Stomach smooth muscle (tissue), 2 donors: ENCODE measurements around the gene GRIN3B.

Experiments
- H3K27ac ChIP-seq: one replicate; pipeline ENCODE4 v1.7.0; 2013; ENCODE audit warnings: mild to moderate bottlenecking, low read length, inconsistent platforms
- H3K27me3 ChIP-seq, 2 donors: one replicate each; pipeline ENCODE4 v1.7.0; 2013; ENCODE audit warnings: low read length in 2 of 2; ENCODE audit not compliant: insufficient read depth in 2 of 2, control insufficient read depth in 1 of 2
- H3K36me3 ChIP-seq, 2 donors: one replicate each; pipeline ENCODE4 v1.7.0; 2013; ENCODE audit warnings: low read length in 2 of 2; ENCODE audit not compliant: control insufficient read depth in 2 of 2, insufficient read depth in 2 of 2
- H3K4me1 ChIP-seq: one replicate; pipeline ENCODE4 v1.7.0; 2013; ENCODE audit warnings: low read length; ENCODE audit not compliant: control insufficient read depth, insufficient read depth
- H3K4me3 ChIP-seq, 2 donors: one replicate each; pipeline ENCODE4 v1.7.0; 2013; ENCODE audit warnings: low read length in 2 of 2
- H3K9ac ChIP-seq, 2 donors: one replicate each; pipeline ENCODE4 v1.7.0; 2013; ENCODE audit warnings: low read length in 2 of 2, mild to moderate bottlenecking in 1 of 2
- H3K9me3 ChIP-seq, 2 donors: one replicate each; pipeline ENCODE4 v1.7.0; 2013; ENCODE audit warnings: low read length in 2 of 2; ENCODE audit not compliant: control insufficient read depth in 2 of 2
- donor health status: healthy.
- donor health status: Pancreatic carcinoma.

GRIN3B gene

DNA sequence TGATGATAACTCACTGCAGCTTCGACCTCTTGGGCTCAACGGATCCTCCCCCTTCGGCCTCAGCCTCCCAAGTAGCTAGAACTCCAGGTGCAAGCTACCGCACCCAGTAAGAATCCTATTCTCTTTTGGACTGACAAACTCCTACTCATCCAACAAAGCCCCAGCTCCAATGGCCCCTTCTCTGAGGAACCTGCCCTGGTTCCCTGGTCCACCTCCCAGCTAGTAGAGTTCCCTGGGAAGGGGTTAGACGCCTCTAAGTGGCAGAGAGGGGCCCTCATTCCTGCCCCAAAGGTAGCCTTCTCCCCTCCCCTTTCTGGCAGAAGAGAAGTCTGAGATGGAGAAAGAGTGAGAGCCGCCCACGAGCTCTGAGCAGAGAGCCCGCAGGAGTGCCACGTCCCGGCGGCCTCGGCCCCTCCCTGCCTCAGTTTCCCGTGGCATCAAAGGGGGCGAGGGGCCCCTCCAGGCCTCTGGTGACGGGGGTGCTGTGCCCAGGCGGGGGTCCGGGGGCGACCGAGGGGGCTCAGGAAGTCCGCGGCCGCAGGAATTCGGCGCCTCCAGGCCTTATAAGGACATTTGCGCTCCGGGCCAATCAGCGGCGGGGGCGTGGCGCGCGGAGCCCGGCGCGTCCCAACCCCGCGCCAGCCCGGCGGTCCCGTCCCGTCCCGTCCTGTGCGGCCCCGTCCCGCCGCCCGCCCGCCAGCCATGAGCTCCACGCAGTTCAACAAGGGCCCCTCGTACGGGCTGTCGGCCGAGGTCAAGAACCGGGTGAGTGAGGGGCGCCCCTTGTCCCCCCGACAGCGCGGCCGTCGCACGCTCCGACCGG lies 26.0 kb downstream of the GRIN3B start, which contains the start of gene CNN2:
TSS of gene CNN2 (plus strand) at position 649 of the 823 bp plus-strand sequence. CDS start at position 703, 54 bp downstream.
- Histone ChIP-seq H3K9me3 (no peaks in the 10 kb centered on the region), H3K4me3 (peak within 1 kb of the TSS; percentile 93 to 94), H3K27ac (peak within 1 kb of the TSS; percentile 98), H3K4me1 (peaks cover 36% of the 10 kb centered on the region), H3K36me3 (peaks cover 0 to 3% of the 10 kb centered on the region in 2 donors), H3K9ac (peak within 1 kb of the TSS; percentile 95 to 99), H3K27me3 (no peaks in the 10 kb centered on the region)

DNA sequence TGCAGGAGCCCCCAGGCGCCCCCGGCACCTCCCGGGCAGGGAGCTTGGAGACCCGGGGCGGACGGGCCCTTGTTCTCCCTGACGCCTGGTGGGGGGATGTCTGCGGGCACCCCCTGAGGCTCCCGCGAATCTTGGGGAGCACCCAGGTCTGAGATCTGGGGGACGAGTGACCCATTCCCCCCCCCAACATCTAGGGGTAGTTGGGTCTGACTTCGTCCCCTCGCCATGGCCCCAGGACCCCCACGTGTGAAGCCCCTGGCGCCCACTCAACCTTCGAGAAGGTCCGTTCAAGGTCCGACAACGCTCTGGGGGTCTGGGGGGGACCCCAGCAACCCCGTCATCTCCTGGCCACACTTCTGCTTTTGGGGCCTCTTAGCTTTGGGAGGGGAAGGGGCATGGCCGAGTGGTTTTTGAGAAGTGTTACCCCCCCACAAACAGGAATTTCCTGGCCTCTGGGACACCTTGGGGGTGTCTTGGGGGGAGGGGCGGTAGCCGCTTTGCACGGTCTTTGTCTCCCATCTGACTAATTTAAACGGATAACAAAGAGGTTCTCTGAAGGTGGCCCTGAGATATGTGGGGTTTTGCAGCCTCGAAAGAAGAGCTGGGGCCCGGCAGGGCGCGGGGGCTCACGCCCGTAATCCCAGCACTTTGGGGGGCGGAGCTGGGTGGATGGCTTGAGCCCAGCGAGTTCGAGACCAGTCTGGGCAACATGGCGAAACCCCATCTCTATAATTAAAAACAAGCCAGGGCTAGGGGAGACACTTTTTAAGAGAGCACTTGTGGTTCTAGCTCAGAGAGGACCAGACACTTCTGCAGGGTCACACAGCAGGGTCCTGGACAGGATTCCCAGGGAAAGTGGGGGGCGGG lies 26.8 kb downstream of the GRIN3B start:
- Histone ChIP-seq H3K4me3 (peak overlapping the region; percentile 93 to 94), H3K27me3 (no peaks in the 10 kb centered on the region), H3K27ac (peak overlapping the region; percentile 98), H3K36me3 (peaks cover 3% of the 10 kb centered on the region in 2 donors), H3K9ac (peak overlapping the region; percentile 95 to 99), H3K4me1 (peaks cover 31% of the 10 kb centered on the region), H3K9me3 (no peaks in the 10 kb centered on the region)

DNA sequence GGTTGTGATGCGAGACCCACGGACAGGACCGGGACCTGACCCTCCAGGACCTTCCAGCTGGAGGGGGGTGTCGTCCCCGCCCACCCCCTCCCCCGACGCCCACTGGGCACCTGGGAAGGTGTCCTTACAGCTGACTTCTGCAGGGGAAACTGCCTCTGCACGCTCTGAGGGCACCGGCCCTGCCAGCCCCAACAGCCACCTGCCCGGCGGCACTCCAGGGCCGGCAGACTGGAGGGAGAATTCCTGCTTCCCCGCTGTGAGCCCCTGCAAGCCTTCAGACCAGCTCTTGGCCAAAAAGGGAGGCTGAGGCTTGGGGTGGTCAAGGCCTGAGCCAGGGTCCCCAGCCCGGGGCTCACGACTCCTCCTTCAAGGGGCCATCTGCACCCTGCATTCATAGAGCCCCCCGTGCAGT lies 27.4 kb downstream of the GRIN3B start:
- peak overlapping the region; percentile 93 to 94 for H3K4me3 ChIP-seq
- peak overlapping the region; percentile 95 to 99 for H3K9ac ChIP-seq
- H3K4me1 ChIP-seq: peaks cover 32% of the 10 kb centered on the region
- no peaks in the 10 kb centered on the region for H3K9me3 ChIP-seq
- H3K36me3 ChIP-seq: peaks cover 8 to 9% of the 10 kb centered on the region in 2 donors
- peak overlapping the region; percentile 98 for H3K27ac ChIP-seq
- no peaks in the 10 kb centered on the region for H3K27me3 ChIP-seq

DNA sequence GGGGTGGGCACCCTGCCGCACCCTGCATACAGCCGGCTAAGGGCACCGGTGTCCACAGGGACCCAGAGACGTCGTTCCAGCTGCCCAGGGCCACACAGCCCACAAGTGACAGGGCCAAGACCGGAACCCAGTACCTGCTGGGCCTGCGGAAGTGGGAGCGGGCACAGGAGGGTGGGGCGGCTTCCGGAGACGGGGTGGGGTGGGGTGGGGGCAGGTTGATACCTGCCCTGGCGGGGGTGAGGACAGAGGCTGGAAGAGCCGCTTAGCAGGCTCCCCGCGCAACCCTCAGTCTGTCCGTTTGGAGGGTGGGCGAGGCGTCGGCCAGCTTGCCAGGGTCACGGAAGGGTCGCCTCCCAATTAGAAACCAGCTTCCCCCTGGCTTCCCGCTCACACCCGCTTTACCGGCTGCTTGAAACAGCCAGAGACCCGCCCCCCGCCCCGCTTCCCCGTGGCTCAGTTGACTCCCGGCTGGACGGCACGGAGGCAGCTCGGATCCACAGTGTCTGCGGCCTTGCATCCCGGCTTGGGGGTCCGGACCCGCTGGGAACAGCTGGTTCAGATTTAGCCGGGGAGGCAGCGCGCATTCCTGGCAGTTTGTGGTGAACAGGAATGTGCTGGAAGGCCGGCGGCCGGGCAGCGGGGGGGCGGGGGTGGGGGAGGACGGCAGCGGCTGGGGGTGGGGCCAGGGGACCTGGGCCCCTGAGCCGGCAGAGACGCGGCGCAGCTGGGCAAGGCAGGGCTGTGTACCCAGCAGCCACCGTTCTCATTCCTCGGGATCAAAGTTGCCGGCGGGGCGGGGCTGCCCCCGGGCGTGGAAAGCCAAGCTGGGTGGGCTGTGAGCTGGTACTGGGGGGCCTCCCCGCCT lies 28.1 kb downstream of the GRIN3B start:
- no peaks in the 10 kb centered on the region for H3K27me3 ChIP-seq
- peaks cover 32% of the 10 kb centered on the region for H3K4me1 ChIP-seq
- H3K9ac ChIP-seq: peak overlapping the region; percentile 58 to 99
- peak overlapping the region; percentile 98 for H3K27ac ChIP-seq
- H3K4me3 ChIP-seq: peak overlapping the region; percentile 93 to 94
- no peaks in the 10 kb centered on the region for H3K9me3 ChIP-seq
- peaks cover 12 to 13% of the 10 kb centered on the region in 2 donors for H3K36me3 ChIP-seq

DNA sequence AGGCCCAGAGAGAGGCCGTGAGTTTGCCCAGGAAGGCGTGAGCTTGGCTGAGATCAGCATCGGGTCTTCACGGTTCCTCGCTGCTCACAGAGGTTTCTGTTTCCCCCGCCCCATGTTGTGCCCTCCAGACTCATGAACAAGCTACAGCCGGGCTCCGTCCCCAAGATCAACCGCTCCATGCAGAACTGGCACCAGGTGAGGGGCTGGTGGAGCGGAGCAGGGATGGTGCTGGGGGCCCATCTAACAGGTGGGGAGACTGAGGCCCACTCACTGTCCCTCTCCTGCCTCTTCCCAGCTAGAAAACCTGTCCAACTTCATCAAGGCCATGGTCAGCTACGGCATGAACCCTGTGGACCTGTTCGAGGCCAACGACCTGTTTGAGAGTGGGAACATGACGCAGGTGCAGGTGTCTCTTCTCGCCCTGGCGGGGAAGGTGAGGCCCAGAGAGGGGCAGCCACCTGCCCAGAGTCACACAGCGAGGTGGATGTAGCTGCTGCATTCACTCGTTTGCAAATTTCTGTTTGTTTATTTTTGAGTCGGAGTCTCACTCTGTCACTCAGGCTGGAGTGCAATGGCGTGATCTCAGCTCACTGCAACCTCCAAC lies 32.1 kb downstream of the GRIN3B start:
- Histone ChIP-seq H3K9ac (no peak overlapping the region), H3K36me3 (peaks cover 19 to 20% of the 10 kb centered on the region in 2 donors), H3K4me1 (peaks cover 22% of the 10 kb centered on the region), H3K27me3 (no peaks in the 10 kb centered on the region), H3K27ac (no peak overlapping the region), H3K4me3 (no peak overlapping the region), H3K9me3 (no peaks in the 10 kb centered on the region)

DNA sequence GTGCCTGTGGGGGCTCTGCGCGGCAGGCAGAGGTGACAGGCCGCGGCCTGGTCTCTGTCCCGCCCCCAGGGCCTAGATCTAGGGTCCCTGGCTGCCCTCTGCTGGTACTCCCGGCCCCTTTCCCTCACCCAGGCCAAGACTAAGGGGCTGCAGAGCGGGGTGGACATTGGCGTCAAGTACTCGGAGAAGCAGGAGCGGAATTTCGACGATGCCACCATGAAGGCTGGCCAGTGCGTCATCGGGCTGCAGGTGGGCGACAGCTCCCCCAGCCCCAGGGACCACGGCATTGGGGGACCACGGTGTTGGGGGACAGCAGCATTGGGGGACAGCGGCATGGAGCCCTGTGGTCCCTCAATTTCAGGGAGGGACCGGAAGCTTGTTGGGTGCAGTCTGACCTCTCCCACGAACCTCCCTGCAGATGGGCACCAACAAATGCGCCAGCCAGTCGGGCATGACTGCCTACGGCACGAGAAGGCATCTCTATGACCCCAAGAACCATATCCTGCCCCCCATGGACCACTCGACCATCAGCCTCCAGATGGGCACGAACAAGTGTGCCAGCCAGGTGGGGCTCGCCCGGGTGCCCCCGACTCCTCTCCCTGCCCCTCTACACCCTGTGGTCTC lies 35.9 kb downstream of the GRIN3B start:
- Histone ChIP-seq H3K27me3 (no peaks in the 10 kb centered on the region), H3K9ac (no peak overlapping the region), H3K4me1 (peaks cover 24% of the 10 kb centered on the region), H3K4me3 (no peak overlapping the region), H3K27ac (no peak overlapping the region), H3K9me3 (no peaks in the 10 kb centered on the region), H3K36me3 (peaks cover 17 to 22% of the 10 kb centered on the region in 2 donors)

DNA sequence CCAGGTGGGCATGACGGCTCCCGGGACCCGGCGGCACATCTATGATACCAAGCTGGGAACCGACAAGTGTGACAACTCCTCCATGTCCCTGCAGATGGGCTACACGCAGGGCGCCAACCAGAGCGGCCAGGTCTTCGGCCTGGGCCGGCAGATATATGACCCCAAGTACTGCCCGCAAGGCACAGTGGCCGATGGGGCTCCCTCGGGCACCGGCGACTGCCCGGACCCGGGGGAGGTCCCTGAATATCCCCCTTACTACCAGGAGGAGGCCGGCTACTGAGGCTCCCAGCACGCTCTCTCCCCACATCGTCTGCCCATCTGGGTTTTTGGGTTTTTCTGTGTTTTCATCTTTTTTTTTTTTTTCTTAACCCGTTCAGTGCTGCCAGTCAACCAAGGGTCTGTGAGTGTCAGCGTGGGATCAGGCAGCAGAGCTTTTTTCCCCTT lies 37.4 kb downstream of the GRIN3B start:
- H3K4me1 ChIP-seq: peaks cover 30% of the 10 kb centered on the region
- peaks cover 12 to 13% of the 10 kb centered on the region in 2 donors for H3K36me3 ChIP-seq
- H3K9ac ChIP-seq: no peak overlapping the region
- H3K4me3 ChIP-seq: no peak overlapping the region
- H3K27me3 ChIP-seq: peaks cover 0 to 3% of the 10 kb centered on the region in 2 donors
- H3K27ac ChIP-seq: no peak overlapping the region
- no peaks in the 10 kb centered on the region for H3K9me3 ChIP-seq

DNA sequence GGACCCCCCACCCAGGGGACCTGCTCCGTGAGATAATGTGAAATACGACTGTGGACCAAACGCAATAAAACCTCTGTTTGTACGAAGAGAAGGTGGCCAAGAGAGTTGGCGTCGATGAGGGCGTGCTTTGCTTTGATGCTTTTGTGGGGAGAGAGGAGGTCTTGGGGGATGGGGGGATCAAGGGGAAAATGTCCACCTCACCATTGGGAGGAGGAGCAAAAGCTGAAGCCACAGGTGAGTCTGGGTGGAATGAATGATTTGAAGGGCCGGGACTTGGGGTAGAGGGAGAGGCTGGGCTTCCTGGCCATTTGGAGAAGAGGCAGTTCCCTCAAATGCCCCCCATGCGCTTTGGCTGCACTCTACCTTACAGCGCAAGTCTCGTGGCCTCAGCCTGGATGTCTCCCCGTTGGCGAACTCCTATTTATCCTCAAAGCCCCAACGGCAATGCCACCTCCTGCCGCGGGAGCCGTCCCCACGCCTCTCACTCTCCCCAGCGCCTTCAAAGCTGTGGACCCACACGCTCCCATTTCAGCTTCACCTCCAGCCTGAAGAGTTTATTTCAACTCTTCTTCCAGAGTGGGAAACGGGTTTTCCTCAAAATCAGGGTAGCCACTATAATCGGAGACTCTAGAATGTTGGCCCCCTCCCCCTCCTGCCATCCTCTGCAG lies 38.9 kb downstream of the GRIN3B start:
- Histone ChIP-seq H3K9me3 (no peaks in the 10 kb centered on the region), H3K27me3 (peaks cover 0 to 3% of the 10 kb centered on the region in 2 donors), H3K9ac (no peak overlapping the region), H3K4me3 (peak overlapping the region in 1 of 2 donors; percentile 81), H3K4me1 (peaks cover 32% of the 10 kb centered on the region), H3K36me3 (peaks cover 7 to 9% of the 10 kb centered on the region in 2 donors), H3K27ac (peak overlapping the region; percentile 60)
